B cell (primary cell): ENCODE results near the gene SGCD.

Source experiments
- EZH2 ChIP-seq: IDR thresholded peaks from 2 replicates; pipeline ENCODE4 v1.6.1; 2012; ENCODE audit warnings: borderline replicate concordance, low read depth, mild to moderate bottlenecking, moderate library complexity, low read length; ENCODE audit not compliant: insufficient read depth, poor library complexity, severe bottlenecking
- TF ChIP-seq, protein P1 (sequence below): fragments of 200-600 bp; IDR thresholded peaks from one replicate; pipeline ENCODE4 v1.8.0; 2022; ENCODE audit warnings: antibody characterized with exemption, mild to moderate bottlenecking

DNA sequence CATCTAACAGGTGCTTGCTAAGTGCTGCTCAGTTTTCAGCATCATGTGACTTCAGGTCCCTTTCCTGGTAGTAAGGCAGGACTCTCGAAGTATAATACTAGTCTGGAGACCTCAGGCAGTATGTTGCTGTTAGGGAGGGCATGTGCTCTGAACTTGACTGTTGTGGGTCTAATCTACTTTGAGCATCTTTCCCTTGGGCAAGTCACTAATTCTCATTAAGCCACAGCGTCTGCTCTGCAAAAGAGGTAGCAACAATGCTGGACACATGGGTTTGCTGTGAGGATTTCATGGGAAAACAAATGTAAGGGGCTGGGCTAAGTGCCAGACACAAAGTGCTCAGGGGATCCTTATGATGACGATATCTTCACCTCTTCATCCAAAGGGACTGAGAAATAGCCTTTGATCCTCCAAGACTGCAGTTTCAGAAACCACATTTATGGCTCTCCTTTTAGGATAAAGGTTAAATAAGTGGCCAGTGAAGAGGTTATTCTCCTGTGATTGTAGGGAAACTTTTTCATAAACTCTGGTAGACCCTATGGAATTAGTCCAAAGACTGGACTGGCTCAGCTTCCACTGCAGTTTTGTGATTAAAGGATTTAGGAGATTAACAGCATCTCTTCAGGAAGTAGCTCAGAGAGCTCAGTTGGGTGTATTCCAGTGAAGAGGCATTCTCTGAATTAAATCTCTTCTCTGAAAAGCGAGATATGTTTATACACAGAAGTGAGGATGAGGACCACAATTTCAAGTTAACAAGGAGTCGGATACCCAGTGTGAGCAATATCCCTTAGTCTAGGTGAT, 216.6 kb downstream of the SGCD start:
- TF ChIP-seq, protein P1, sequence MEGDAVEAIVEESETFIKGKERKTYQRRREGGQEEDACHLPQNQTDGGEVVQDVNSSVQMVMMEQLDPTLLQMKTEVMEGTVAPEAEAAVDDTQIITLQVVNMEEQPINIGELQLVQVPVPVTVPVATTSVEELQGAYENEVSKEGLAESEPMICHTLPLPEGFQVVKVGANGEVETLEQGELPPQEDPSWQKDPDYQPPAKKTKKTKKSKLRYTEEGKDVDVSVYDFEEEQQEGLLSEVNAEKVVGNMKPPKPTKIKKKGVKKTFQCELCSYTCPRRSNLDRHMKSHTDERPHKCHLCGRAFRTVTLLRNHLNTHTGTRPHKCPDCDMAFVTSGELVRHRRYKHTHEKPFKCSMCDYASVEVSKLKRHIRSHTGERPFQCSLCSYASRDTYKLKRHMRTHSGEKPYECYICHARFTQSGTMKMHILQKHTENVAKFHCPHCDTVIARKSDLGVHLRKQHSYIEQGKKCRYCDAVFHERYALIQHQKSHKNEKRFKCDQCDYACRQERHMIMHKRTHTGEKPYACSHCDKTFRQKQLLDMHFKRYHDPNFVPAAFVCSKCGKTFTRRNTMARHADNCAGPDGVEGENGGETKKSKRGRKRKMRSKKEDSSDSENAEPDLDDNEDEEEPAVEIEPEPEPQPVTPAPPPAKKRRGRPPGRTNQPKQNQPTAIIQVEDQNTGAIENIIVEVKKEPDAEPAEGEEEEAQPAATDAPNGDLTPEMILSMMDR = no peak
- TF ChIP-seq EZH2 = no peak
